AG09319 (cell line): ENCODE results near the gene HTRA2.

Experiments
- DNase-seq: peaks from one replicate; pipeline ENCODE4 v3.0.0-alpha.2; 2010; ENCODE audit warnings: low read depth; ENCODE audit errors: extremely low read depth
- TF ChIP-seq, protein P1 (sequence below): IDR thresholded peaks from 2 replicates; pipeline ENCODE4 v1.5.1; 2011; ENCODE audit warnings: low read depth, mild to moderate bottlenecking, inconsistent platforms, low read length, moderate library complexity

Gene HTRA2

GRCh38 chr2:74497777-74498499 lies 31.8 kb upstream of the HTRA2 start:
- TF ChIP-seq, protein P1, sequence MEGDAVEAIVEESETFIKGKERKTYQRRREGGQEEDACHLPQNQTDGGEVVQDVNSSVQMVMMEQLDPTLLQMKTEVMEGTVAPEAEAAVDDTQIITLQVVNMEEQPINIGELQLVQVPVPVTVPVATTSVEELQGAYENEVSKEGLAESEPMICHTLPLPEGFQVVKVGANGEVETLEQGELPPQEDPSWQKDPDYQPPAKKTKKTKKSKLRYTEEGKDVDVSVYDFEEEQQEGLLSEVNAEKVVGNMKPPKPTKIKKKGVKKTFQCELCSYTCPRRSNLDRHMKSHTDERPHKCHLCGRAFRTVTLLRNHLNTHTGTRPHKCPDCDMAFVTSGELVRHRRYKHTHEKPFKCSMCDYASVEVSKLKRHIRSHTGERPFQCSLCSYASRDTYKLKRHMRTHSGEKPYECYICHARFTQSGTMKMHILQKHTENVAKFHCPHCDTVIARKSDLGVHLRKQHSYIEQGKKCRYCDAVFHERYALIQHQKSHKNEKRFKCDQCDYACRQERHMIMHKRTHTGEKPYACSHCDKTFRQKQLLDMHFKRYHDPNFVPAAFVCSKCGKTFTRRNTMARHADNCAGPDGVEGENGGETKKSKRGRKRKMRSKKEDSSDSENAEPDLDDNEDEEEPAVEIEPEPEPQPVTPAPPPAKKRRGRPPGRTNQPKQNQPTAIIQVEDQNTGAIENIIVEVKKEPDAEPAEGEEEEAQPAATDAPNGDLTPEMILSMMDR = no peak
- no peak for DNase-seq

DNA sequence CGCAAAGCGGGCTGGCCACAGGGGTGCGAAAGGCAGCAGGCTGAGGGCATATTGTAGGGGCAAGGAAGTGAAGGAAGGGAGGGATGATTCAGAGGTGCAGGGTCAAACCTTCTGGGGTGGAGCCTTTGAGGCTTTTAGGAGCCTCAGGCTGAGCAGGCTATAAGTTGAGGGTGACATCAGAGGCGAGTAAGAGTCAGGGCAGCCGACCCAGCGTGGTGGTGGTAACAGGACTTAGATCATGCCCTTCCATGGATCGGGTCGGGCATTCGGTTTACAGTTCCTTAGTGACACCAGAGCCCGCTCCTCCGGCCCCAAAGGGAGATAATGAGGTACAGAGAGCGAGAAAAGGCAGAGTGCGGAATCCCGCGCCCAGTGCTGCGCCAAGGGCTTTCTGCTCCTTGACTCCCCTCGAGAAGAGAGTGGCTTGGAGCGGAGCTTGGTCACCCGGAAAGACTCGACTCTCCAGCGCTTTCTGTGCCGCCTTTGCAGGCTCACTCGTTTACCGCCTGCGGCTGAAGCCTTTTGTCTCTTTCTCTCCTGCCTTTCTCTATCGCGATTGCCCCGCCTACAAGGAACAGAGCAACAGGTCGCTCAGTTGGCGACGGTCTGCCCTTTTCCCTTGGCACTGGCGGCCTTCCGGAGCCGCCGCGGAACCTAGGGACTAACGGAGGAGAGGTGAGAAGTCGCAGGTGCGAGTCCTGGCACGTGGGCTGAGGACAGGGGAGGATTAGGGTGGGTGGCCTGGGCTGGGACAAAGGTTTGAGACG lies 31.1 kb upstream of the HTRA2 start:
- DNase-seq = no peak
- TF ChIP-seq, protein P1 = no peak

GRCh38 chr2:74499267-74499939 lies 30.3 kb upstream of the HTRA2 start, which contains the start of gene LBX2:
Gene LBX2 (minus strand): TSS chr2:74499603. CDS start chr2:74499537, 66 bp downstream.
- TF ChIP-seq, protein P1 = no peak
- no peak for DNase-seq

- TF ChIP-seq, protein P1 = no peak
- no peak for DNase-seq
Observed at GRCh38 chr2:74499940-74500577, 29.7 kb upstream of the HTRA2 start.

- TF ChIP-seq, protein P1 = no peak
- DNase-seq = no peak
Observed at GRCh38 chr2:74500578-74500946, 29.2 kb upstream of the HTRA2 start.

DNA sequence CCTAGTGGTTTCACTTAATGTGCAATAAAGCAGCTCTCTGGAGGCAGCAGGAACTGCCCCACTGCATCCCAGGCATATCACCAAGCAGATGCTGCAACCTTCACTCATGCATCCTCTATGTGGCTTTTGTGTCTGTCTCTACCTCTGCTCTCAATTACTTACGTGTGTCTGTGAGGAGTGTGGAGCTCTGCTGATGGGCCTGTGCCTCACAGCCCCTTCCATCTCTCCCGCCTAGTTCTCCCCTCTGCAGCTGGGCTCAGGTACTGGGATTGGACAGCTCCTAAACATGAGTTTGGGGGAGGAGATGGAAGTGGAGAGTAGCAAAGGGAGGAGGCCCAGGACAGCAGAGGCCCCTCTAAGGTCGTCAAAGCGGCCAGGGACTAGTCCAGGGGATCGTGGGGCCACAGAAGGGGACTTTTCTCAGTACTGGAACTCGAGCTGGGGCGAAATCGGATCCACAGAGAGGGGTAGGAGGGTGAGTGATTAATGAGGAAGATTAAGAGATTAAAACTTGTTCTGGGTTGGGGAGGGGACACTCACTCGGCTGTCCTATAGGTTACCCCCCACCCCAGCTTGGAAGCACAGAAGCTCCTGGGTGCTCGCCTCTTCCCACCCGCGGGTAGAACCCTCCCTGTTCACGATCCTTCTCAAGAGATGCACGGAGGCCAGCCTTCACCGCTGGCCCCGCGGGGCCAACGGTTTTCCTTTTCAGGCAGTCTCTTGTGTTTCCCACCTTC lies 28.2 kb upstream of the HTRA2 start:
- TF ChIP-seq, protein P1 = no peak
- DNase-seq = no peak
